AG09309 (cell line): ENCODE data around the gene PPP2CA.

Experiments
- DNase-seq: peaks from one replicate; pipeline ENCODE4 v3.0.0-alpha.2; 2010; ENCODE audit warnings: low read depth
- H3K4me3 ChIP-seq: 2 replicates; pipeline ENCODE4 v1.5.1; 2011; ENCODE audit warnings: mild to moderate bottlenecking, low read depth, low read length, moderate library complexity; ENCODE audit not compliant: control insufficient read depth
- TF ChIP-seq, protein P1 (sequence below): IDR thresholded peaks from 2 replicates; pipeline ENCODE4 v1.5.1; 2011; ENCODE audit warnings: mild to moderate bottlenecking, low read depth, low read length, inconsistent platforms; ENCODE audit not compliant: insufficient read depth, control insufficient read depth; ENCODE audit errors: missing control alignments

The PPP2CA gene

DNA sequence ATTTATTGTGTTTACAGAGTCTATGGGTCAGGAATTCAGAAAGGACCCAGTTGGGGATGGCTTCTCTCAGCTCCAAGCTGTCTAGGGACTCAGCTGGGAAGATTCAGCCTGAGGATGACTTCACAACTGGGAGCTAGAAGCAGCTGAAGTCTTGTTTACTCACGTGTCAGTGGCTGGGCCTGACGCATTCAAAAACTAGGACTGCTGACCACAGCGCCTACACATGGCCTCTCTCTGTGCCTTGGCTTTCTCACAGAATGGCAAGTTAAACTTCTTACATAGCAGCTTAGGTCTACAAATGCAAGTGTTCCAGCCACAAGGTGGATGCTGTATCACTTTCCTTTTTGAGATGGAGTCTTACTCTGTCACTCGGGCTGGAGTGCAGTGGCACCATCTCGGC, 16.3 kb upstream of the PPP2CA start:
- TF ChIP-seq, protein P1, sequence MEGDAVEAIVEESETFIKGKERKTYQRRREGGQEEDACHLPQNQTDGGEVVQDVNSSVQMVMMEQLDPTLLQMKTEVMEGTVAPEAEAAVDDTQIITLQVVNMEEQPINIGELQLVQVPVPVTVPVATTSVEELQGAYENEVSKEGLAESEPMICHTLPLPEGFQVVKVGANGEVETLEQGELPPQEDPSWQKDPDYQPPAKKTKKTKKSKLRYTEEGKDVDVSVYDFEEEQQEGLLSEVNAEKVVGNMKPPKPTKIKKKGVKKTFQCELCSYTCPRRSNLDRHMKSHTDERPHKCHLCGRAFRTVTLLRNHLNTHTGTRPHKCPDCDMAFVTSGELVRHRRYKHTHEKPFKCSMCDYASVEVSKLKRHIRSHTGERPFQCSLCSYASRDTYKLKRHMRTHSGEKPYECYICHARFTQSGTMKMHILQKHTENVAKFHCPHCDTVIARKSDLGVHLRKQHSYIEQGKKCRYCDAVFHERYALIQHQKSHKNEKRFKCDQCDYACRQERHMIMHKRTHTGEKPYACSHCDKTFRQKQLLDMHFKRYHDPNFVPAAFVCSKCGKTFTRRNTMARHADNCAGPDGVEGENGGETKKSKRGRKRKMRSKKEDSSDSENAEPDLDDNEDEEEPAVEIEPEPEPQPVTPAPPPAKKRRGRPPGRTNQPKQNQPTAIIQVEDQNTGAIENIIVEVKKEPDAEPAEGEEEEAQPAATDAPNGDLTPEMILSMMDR, result no peak
- DNase-seq, result peak; percentile 81
- no peak overlapping the region for H3K4me3 ChIP-seq

DNA sequence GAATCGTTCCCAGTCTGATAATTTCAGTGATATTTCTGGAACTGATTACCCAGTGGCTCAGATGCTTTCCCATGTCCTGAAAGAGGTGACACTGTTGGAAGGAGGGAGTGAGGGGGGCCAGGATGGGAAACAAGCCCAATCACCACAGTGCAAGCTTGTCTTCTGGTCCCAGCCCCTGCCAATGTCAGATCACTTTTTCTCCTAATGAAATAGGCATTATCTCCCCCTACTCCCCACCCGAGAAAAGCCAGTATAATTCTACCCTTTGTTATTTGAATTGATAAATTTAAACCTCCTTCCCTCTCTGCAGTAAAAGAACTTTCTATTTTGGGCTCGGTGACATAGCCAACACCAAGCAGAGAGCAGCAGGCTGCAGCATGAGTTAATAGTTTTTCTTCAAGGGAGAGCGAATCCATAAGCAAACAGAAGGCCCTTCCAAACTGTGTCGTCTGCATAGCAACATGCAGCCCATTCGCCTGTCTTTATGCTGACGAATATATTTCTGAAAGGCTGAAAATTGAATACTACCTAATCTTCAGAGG, 14.6 kb upstream of the PPP2CA start:
- no peak overlapping the region for H3K4me3 ChIP-seq
- no peak for DNase-seq
- TF ChIP-seq, protein P1, result no peak

DNA sequence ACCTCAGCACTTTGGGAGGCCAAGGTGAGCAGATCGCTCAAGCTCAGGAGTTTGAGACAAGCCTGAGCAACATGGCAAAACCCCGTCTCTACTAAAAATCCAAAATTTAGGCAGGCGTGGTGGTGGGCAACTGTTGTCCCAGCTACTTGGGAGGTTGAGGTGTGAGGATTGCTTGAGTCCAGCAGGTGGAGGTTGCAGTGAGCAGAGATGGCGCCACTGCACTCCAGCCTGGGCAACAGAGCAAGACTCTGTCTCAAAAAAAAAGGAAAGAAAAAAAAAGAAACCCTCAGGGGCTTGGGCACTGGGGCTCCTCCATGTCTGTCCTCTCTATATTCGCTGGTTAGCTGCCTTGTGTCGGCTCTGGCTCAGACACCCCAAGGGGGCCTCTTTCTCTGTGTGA, 10.9 kb upstream of the PPP2CA start:
- DNase-seq, result no peak
- H3K4me3 ChIP-seq, result no peak overlapping the region
- TF ChIP-seq, protein P1, result no peak

DNA sequence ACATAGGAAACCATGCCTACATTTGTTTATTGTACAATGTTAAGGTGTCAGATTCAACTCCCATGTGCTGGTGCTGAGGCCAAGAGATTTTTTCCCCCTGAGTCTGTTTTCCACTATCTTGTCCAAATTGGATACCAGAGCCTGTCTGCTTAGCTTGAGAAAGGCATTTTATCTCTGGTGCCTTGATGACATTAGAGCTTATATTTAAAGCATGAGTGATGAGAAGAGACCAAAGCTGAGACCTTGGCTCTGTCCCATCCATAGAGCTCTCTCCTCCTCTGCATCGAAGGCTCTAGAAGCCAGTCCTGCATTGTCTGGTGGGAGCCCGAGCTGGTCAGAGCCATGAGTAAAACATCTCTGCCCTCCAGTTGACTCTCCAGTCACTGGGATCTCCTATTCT, 10.4 kb upstream of the PPP2CA start:
- H3K4me3 ChIP-seq, result no peak overlapping the region
- TF ChIP-seq, protein P1, result no peak
- DNase-seq, result no peak

DNA sequence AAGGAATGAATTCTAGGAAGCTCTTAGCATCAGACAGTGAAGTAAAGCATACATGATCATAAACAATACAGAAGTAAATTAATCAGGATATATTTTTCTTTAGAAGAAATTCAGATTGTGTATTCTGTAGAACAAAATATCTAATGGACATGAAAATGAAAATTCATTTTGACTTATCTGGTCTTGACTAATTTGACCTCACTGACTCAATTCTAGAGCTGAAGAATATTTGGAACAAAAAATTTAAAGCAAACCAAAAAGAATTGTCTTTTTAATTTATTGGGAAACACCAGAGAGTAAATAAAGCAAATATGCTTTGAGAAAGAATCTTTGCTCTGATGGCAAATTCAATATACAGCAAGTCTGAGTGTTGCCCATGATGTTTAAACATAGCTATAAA, 2.8 kb upstream of the PPP2CA start:
- TF ChIP-seq, protein P1, result no peak
- no peak for DNase-seq
- no peak overlapping the region for H3K4me3 ChIP-seq

DNA sequence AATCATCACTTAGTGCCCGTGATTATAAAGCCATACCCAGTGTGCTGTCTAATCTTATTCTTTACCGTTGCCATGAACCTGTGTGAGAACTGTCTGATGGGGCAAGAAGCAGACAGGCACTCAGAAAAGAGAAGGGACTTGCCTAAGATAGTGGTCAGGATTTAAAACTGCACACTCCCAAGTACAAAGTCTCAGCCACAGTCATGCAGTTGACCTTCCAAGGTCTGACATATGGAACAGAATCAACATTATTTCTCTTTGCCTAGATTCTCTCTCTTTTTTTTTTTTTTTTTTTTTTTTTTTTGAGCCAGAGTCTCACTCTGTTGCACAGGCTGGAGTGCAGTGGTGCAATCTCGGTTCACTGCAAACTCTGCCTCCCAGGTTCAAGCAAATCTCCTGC, 1.9 kb upstream of the PPP2CA start:
- H3K4me3 ChIP-seq, result no peak overlapping the region
- DNase-seq, result no peak
- TF ChIP-seq, protein P1, result no peak

DNA sequence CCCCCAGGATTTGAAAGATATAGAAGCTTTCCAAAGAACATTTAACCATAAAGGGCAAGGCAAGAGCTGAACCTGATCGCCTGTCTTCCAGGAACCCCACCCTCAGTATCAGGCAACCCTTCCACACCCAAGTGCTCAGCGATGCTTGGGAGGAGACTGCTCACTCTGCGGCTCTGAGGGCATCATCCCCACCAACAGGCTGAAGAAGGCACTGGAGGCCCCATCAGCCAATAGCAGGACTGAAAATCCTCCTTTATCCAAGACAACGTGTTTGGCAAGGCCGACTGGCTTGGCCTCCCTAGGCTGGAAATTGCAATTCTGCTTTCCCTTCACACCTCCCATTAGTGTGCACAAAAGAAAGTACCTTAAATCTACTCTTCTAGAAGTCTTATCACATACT, 1.4 kb upstream of the PPP2CA start:
- H3K4me3 ChIP-seq, result no peak overlapping the region; the same call in 1 of the 2 replicates
- no peak for DNase-seq
- TF ChIP-seq, protein P1, result no peak
